Measurements from ENCODE around the gene NRN1L.
"Not testable (repeated sequence)": the region's sequence is repeated elsewhere in the genome, so short reads cannot be mapped to it uniquely, and the experiment has no call there.

Gene NRN1L

GRCh38 chr16:67860589-67861398, 23.9 kb upstream of the NRN1L start:
- 95 to 97% methylated on average over 8 of the region's 8 CpGs for WGBS, 2 experiments
- no peak overlapping the region for H3K4me3 ChIP-seq (ENCODE audit: insufficient read depth, low read depth, low read length)
- no peaks in the 10 kb centered on the region for H3K36me3 ChIP-seq (ENCODE audit: control insufficient read depth, insufficient read depth, low read length)
- H3K27ac ChIP-seq (ENCODE audit: insufficient read depth, low read depth, low read length, poor library complexity, severe bottlenecking): no peak overlapping the region
- no peaks in the 10 kb centered on the region for H3K4me1 ChIP-seq (ENCODE audit: control insufficient read depth, insufficient read depth, low read length)
- no peaks in the 10 kb centered on the region for H3K9me3 ChIP-seq (ENCODE audit: control insufficient read depth, low read length)
- H3K27me3 ChIP-seq (ENCODE audit: control insufficient read depth, insufficient read depth, low read length, poor library complexity, severe bottlenecking): no peaks in the 10 kb centered on the region

DNA sequence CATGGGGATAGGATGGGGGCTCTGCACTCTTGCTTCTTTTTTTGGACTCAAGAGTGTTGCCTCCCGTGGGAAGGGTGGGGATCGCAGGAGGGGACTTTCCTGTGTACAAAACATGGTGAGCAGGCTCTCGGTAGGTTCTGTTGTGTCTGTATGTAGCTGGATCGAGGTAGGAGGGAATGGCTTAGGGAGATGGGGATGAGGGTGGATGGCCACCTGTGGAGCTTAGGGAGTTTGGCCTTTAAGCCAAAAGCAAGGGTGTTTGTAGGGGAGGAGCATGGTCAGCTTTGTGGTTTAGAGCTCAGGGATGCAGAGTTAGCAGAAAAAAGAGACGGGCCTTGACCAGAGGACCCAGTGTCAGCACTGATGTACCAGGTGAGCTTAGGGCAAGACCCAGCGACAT, 22.8 kb upstream of the NRN1L start:
- Histone ChIP-seq H3K4me1 (ENCODE audit: control insufficient read depth, insufficient read depth, low read length) (no peaks in the 10 kb centered on the region), H3K9me3 (ENCODE audit: control insufficient read depth, low read length) (no peaks in the 10 kb centered on the region), H3K36me3 (ENCODE audit: control insufficient read depth, insufficient read depth, low read length) (peaks cover 3% of the 10 kb centered on the region), H3K4me3 (ENCODE audit: insufficient read depth, low read depth, low read length) (no peak overlapping the region), H3K27ac (ENCODE audit: insufficient read depth, low read depth, low read length, poor library complexity, severe bottlenecking) (no peak overlapping the region), H3K27me3 (ENCODE audit: control insufficient read depth, insufficient read depth, low read length, poor library complexity, severe bottlenecking) (no peaks in the 10 kb centered on the region)
- 93 to 94% methylated on average over 6 of the region's 6 CpGs for WGBS, 2 experiments

DNA sequence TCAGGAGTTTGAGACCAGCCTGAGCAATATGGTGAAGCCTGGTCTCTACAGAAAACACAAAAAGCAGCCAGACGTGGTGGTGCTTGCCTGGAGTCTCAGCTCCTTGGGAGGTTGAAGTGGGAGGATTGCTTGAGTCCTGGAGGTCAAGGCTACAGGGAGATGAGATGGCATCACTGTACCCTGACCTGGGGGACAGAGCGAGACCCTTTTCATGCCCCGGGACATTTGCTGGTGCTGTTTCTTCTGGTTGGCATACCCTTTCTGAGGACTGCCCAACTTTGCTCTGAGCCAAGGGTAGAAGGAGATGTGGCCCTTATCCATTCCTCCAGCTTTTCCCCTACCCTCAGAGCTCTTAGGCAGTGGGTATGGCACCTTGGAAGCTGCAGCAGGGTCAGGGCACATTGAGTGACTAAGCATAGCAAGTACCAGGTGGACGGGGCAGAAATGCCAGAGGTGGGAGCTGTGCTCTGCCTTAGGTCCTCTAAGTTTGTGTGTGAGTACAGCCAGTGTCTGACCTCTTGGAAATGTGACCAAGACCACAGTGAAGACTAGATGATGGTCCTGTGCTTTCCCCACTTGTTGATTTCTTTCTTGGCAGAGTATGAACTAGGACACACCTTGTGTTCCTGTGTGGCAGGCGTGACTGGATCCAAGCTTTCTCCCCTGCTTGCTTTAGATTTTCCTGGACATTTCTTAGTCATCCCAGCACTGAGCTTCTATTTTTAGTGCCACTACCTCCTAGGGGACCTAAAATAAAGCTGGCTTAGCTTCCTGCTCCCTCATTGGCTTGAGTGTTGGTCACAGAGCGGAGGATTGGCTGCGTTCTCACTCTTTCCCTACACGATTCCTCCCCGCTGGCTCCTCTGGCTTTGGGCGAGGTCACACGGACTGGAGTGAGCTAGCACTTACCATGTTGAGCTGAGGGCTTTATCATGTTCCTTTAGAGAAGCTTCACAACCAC, 21.8 kb upstream of the NRN1L start:
- Histone ChIP-seq H3K4me3 (ENCODE audit: insufficient read depth, low read depth, low read length) (no peak overlapping the region), H3K4me1 (ENCODE audit: control insufficient read depth, insufficient read depth, low read length) (no peaks in the 10 kb centered on the region), H3K27ac (ENCODE audit: insufficient read depth, low read depth, low read length, poor library complexity, severe bottlenecking) (no peak overlapping the region), H3K36me3 (ENCODE audit: control insufficient read depth, insufficient read depth, low read length) (peaks cover 12% of the 10 kb centered on the region), H3K9me3 (ENCODE audit: control insufficient read depth, low read length) (no peaks in the 10 kb centered on the region), H3K27me3 (ENCODE audit: control insufficient read depth, insufficient read depth, low read length, poor library complexity, severe bottlenecking) (no peaks in the 10 kb centered on the region)
- WGBS, 2 experiments: 85 to 88% methylated on average over 11 of the region's 11 CpGs

DNA sequence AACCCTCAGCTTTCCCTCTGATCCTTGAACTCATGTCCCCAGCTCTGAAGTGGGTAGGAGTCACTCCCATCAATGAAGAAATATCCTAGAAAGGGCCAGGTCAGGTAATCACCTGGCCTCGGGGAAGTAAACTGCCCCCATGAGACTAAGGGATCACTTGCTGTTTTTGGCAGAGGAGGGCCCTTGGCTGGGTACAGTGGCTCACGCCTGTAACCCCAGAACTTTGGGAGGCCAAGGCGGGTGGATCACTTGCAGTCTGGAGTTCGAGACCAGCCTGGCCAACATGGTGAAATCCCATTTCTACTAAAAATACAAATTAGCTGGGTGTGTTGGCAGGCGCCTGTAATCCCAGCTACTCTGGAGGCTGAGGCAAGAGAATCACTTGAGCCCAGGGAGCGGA, 20.6 kb upstream of the NRN1L start:
- 92 to 93% methylated on average over 6 of the region's 6 CpGs for WGBS, 2 experiments
- H3K4me1 ChIP-seq (ENCODE audit: control insufficient read depth, insufficient read depth, low read length); H3K4me3 ChIP-seq (ENCODE audit: insufficient read depth, low read depth, low read length); H3K27me3 ChIP-seq (ENCODE audit: control insufficient read depth, insufficient read depth, low read length, poor library complexity, severe bottlenecking); H3K9me3 ChIP-seq (ENCODE audit: control insufficient read depth, low read length); H3K27ac ChIP-seq (ENCODE audit: insufficient read depth, low read depth, low read length, poor library complexity, severe bottlenecking): not testable (repeated sequence)
- H3K36me3 ChIP-seq (ENCODE audit: control insufficient read depth, insufficient read depth, low read length): peaks cover 21% of the 10 kb centered on the region

GRCh38 chr16:67864594-67864993, 20.1 kb upstream of the NRN1L start:
- Histone ChIP-seq H3K27me3 (ENCODE audit: control insufficient read depth, insufficient read depth, low read length, poor library complexity, severe bottlenecking) (no peaks in the 10 kb centered on the region), H3K36me3 (ENCODE audit: control insufficient read depth, insufficient read depth, low read length) (peaks cover 21% of the 10 kb centered on the region), H3K4me3 (ENCODE audit: insufficient read depth, low read depth, low read length) (no peak overlapping the region), H3K9me3 (ENCODE audit: control insufficient read depth, low read length) (no peaks in the 10 kb centered on the region), H3K27ac (ENCODE audit: insufficient read depth, low read depth, low read length, poor library complexity, severe bottlenecking) (no peak overlapping the region), H3K4me1 (ENCODE audit: control insufficient read depth, insufficient read depth, low read length) (no peaks in the 10 kb centered on the region)
- 73 to 86% methylated on average over 2 of the region's 2 CpGs for WGBS, 2 experiments

DNA sequence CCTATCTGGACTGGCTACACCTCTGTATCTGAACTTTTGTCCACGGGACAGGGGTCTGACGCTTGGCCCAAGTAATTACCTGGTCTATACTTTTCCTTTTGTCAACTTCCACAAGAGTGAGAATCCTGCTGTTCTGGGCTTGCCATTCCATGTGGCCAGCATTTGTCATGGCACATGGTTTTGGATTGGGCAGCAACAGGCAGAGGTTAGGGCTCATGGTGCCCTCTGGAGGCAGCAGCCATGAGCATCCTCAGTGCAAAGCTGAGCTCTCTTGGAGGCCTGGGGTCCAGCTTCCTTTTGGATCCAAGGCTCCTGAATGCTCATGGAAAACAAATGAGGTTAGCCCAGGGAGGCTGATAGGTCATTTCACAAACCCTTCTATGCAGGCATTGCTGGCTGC, 19.4 kb upstream of the NRN1L start:
- H3K4me1 ChIP-seq (ENCODE audit: control insufficient read depth, insufficient read depth, low read length): no peaks in the 10 kb centered on the region
- peaks cover 21% of the 10 kb centered on the region for H3K36me3 ChIP-seq (ENCODE audit: control insufficient read depth, insufficient read depth, low read length)
- no peak overlapping the region for H3K27ac ChIP-seq (ENCODE audit: insufficient read depth, low read depth, low read length, poor library complexity, severe bottlenecking)
- 91 to 92% methylated on average over 2 of the region's 2 CpGs for WGBS, 2 experiments
- H3K9me3 ChIP-seq (ENCODE audit: control insufficient read depth, low read length): no peaks in the 10 kb centered on the region
- no peaks in the 10 kb centered on the region for H3K27me3 ChIP-seq (ENCODE audit: control insufficient read depth, insufficient read depth, low read length, poor library complexity, severe bottlenecking)
- H3K4me3 ChIP-seq (ENCODE audit: insufficient read depth, low read depth, low read length): no peak overlapping the region

DNA sequence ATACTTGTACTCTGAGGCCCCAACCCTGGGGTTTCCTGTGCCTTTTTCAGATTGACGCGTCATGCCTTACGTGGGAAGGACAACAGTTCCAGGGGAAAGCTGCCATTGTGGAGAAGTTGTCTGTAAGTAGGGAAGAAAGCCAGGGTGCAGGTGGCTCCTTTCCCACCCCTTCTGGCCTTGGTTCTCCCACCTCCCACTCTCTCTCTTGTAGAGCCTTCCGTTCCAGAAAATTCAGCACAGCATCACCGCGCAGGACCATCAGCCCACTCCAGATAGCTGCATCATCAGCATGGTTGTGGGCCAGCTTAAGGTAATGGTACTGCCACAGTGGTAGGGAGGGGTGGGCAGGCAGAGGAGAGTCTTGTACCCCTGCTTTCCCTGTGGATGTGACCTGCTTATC, 16.4 kb upstream of the NRN1L start:
- Histone ChIP-seq H3K4me3 (ENCODE audit: insufficient read depth, low read depth, low read length) (no peak overlapping the region), H3K36me3 (ENCODE audit: control insufficient read depth, insufficient read depth, low read length) (peaks cover 21% of the 10 kb centered on the region)
- WGBS, 2 experiments: 97 to 98% methylated on average over 6 of the region's 6 CpGs

DNA sequence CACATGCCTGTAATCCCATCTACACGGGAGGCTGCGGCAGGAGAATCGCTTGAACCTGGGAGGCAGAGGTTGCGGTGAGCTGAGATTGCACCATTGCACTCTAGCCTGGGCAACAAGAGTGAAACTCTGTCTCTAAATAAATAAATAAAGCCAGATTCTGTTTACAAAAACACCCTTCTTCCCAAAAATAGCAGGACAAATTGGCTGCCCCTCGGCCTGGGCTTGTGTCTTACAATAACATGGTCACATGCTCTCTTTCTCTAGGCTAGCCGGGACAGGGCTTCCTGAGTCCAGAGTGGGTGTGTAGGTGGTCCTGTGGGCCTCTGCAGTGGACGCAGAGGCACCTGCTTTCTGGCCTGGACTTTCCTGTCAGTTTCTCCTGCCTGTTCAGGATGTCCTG, 15.0 kb upstream of the NRN1L start:
- H3K36me3 ChIP-seq (ENCODE audit: control insufficient read depth, insufficient read depth, low read length): peaks cover 21% of the 10 kb centered on the region
- peaks cover 4% of the 10 kb centered on the region for H3K4me1 ChIP-seq (ENCODE audit: control insufficient read depth, insufficient read depth, low read length)
- no peak overlapping the region for H3K27ac ChIP-seq (ENCODE audit: insufficient read depth, low read depth, low read length, poor library complexity, severe bottlenecking)
- 92% methylated on average over 7 of the region's 7 CpGs for WGBS, 2 experiments
- no peak overlapping the region for H3K4me3 ChIP-seq (ENCODE audit: insufficient read depth, low read depth, low read length)
- no peaks in the 10 kb centered on the region for H3K27me3 ChIP-seq (ENCODE audit: control insufficient read depth, insufficient read depth, low read length, poor library complexity, severe bottlenecking)
- no peaks in the 10 kb centered on the region for H3K9me3 ChIP-seq (ENCODE audit: control insufficient read depth, low read length)

More for the DNA sequence above, 16.4 kb upstream of the NRN1L start:
- Histone ChIP-seq H3K27ac (ENCODE audit: insufficient read depth, low read depth, low read length, poor library complexity, severe bottlenecking) (no peak overlapping the region), H3K9me3 (ENCODE audit: control insufficient read depth, low read length) (no peaks in the 10 kb centered on the region), H3K4me1 (ENCODE audit: control insufficient read depth, insufficient read depth, low read length) (no peaks in the 10 kb centered on the region), H3K27me3 (ENCODE audit: control insufficient read depth, insufficient read depth, low read length, poor library complexity, severe bottlenecking) (no peaks in the 10 kb centered on the region)

DNA sequence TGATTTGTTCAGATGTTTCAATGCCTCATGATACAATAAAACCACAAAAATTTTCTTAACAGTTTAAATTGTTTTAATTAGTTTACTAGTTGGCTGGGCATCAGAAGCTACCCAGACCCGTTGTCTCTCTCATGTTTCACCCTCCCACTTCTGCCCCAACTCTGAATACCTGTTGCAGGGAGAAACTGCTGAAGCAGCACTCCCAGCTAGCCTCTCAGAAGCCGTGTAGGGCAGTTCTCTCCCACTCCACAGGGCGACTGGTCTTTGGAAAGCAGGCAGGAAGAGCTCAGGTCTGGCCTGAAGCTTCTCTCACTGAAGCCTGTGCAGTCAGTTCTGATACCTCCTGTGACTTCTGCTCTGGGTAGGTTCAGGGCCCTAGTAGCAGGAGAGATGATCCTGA, 13.4 kb upstream of the NRN1L start:
- peaks cover 21% of the 10 kb centered on the region for H3K36me3 ChIP-seq (ENCODE audit: control insufficient read depth, insufficient read depth, low read length)
- peaks cover 4% of the 10 kb centered on the region for H3K4me1 ChIP-seq (ENCODE audit: control insufficient read depth, insufficient read depth, low read length)
- no peaks in the 10 kb centered on the region for H3K27me3 ChIP-seq (ENCODE audit: control insufficient read depth, insufficient read depth, low read length, poor library complexity, severe bottlenecking)
- no peak overlapping the region for H3K27ac ChIP-seq (ENCODE audit: insufficient read depth, low read depth, low read length, poor library complexity, severe bottlenecking)
- WGBS, 2 experiments: 90 to 91% methylated on average over 3 of the region's 3 CpGs
- H3K4me3 ChIP-seq (ENCODE audit: insufficient read depth, low read depth, low read length): no peak overlapping the region
- H3K9me3 ChIP-seq (ENCODE audit: control insufficient read depth, low read length): no peaks in the 10 kb centered on the region

- Histone ChIP-seq H3K27me3 (ENCODE audit: control insufficient read depth, insufficient read depth, low read length, poor library complexity, severe bottlenecking) (no peaks in the 10 kb centered on the region), H3K27ac (ENCODE audit: insufficient read depth, low read depth, low read length, poor library complexity, severe bottlenecking) (no peak overlapping the region), H3K4me1 (ENCODE audit: control insufficient read depth, insufficient read depth, low read length) (peaks cover 4% of the 10 kb centered on the region), H3K4me3 (ENCODE audit: insufficient read depth, low read depth, low read length) (no peak overlapping the region), H3K9me3 (ENCODE audit: control insufficient read depth, low read length) (no peaks in the 10 kb centered on the region), H3K36me3 (ENCODE audit: control insufficient read depth, insufficient read depth, low read length) (peaks cover 15% of the 10 kb centered on the region)
- WGBS, 2 experiments: 90% methylated on average over 2 of the region's 2 CpGs
Measured at GRCh38 chr16:67872131-67872630, 12.5 kb upstream of the NRN1L start.
